ENCODE results near the gene SEMA6A.

DNA sequence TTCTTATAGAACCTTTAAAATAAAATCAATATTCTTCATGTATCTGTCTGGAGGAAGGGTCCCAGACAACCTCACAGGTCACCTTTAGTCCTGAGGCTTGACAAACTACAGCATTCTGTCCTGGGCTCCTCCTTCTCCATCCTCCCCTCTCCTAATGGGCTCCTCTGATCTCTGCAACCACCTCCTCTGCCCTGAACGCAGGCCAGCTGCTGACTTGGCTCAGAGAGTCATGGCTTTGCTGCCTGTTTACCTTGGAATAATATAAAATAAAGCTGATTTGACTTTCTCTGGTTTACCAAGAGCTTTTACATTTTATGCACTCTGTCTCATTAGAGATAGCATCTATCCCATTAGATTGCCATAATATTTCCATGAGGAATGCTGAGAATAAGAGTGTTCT is 159.4 kb downstream of the SEMA6A start:
- TF ChIP-seq POLR2AphosphoS2 (conservative IDR thresholded peaks at IDR 0.05; ENCODE audit: low read length), result no peak
- no peak for TF ChIP-seq NR3C1 (IDR thresholded peaks at IDR 0.05)
- TF ChIP-seq POLR2A (IDR thresholded peaks at IDR 0.05; ENCODE audit: low read length), result no peak
- TF ChIP-seq JUN (IDR thresholded peaks at IDR 0.05), result no peak
- TF ChIP-seq, protein P1, sequence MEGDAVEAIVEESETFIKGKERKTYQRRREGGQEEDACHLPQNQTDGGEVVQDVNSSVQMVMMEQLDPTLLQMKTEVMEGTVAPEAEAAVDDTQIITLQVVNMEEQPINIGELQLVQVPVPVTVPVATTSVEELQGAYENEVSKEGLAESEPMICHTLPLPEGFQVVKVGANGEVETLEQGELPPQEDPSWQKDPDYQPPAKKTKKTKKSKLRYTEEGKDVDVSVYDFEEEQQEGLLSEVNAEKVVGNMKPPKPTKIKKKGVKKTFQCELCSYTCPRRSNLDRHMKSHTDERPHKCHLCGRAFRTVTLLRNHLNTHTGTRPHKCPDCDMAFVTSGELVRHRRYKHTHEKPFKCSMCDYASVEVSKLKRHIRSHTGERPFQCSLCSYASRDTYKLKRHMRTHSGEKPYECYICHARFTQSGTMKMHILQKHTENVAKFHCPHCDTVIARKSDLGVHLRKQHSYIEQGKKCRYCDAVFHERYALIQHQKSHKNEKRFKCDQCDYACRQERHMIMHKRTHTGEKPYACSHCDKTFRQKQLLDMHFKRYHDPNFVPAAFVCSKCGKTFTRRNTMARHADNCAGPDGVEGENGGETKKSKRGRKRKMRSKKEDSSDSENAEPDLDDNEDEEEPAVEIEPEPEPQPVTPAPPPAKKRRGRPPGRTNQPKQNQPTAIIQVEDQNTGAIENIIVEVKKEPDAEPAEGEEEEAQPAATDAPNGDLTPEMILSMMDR (IDR thresholded peaks at IDR 0.05), result no peak
- TF ChIP-seq, protein P2, sequence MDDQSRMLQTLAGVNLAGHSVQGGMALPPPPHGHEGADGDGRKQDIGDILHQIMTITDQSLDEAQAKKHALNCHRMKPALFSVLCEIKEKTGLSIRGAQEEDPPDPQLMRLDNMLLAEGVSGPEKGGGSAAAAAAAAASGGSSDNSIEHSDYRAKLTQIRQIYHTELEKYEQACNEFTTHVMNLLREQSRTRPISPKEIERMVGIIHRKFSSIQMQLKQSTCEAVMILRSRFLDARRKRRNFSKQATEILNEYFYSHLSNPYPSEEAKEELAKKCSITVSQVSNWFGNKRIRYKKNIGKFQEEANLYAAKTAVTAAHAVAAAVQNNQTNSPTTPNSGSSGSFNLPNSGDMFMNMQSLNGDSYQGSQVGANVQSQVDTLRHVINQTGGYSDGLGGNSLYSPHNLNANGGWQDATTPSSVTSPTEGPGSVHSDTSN (IDR thresholded peaks at IDR 0.05), result no peak
- TF ChIP-seq JUNB (IDR thresholded peaks at IDR 0.05), result no peak
- TF ChIP-seq ZFP36 (IDR thresholded peaks at IDR 0.05; ENCODE audit: borderline replicate concordance, partially characterized antibody), result no peak

Measured in A549 (cell line).